ENCODE measurements around the gene DCLRE1A. TPM values are rescaled to one million over a fixed set of nuclear protein-coding genes. Genes with fewer than 3 reads are reported as not detected.

Gene DCLRE1A
- total RNA-seq, 1 donor from 2014 or later = 9.2 TPM

- TF ChIP-seq, protein P1, sequence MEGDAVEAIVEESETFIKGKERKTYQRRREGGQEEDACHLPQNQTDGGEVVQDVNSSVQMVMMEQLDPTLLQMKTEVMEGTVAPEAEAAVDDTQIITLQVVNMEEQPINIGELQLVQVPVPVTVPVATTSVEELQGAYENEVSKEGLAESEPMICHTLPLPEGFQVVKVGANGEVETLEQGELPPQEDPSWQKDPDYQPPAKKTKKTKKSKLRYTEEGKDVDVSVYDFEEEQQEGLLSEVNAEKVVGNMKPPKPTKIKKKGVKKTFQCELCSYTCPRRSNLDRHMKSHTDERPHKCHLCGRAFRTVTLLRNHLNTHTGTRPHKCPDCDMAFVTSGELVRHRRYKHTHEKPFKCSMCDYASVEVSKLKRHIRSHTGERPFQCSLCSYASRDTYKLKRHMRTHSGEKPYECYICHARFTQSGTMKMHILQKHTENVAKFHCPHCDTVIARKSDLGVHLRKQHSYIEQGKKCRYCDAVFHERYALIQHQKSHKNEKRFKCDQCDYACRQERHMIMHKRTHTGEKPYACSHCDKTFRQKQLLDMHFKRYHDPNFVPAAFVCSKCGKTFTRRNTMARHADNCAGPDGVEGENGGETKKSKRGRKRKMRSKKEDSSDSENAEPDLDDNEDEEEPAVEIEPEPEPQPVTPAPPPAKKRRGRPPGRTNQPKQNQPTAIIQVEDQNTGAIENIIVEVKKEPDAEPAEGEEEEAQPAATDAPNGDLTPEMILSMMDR (conservative IDR thresholded peaks at IDR 0.05) = no peak
- H3K4me3 Mint-ChIP-seq = no peak overlapping the region
- H3K27me3 Mint-ChIP-seq = peaks cover 24% of the 10 kb centered on the region
- H3K4me1 Mint-ChIP-seq (ENCODE audit: unreplicated experiment) = peaks cover 6% of the 10 kb centered on the region
- no peaks in the 10 kb centered on the region for H3K9me3 Mint-ChIP-seq
- DNase-seq (ENCODE audit: extremely low spot score, unreplicated experiment) = no peak
- H3K27ac Mint-ChIP-seq = no peak overlapping the region
- H3K36me3 Mint-ChIP-seq = no peaks in the 10 kb centered on the region
Measured at GRCh38 chr10:113806503-113806902, 47.4 kb downstream of the DCLRE1A start.

- Mint-ChIP-seq H3K27ac (peak overlapping the region; percentile 26), H3K4me1 (ENCODE audit: unreplicated experiment) (peaks cover 6% of the 10 kb centered on the region), H3K27me3 (peaks cover 24% of the 10 kb centered on the region), H3K9me3 (no peaks in the 10 kb centered on the region), H3K4me3 (no peak overlapping the region), H3K36me3 (no peaks in the 10 kb centered on the region)
- DNase-seq (ENCODE audit: extremely low spot score, unreplicated experiment) = no peak
- TF ChIP-seq, protein P1 (conservative IDR thresholded peaks at IDR 0.05) = no peak
Measured at GRCh38 chr10:113802997-113803396, 50.9 kb downstream of the DCLRE1A start.

- H3K9me3 Mint-ChIP-seq = no peaks in the 10 kb centered on the region
- TF ChIP-seq, protein P1 (conservative IDR thresholded peaks at IDR 0.05) = no peak
- no peak overlapping the region for H3K27ac Mint-ChIP-seq
- H3K4me3 Mint-ChIP-seq = no peak overlapping the region
- H3K27me3 Mint-ChIP-seq = peaks cover 31% of the 10 kb centered on the region
- no peak for DNase-seq (ENCODE audit: extremely low spot score, unreplicated experiment)
- no peaks in the 10 kb centered on the region for H3K36me3 Mint-ChIP-seq
- H3K4me1 Mint-ChIP-seq (ENCODE audit: unreplicated experiment) = peaks cover 6% of the 10 kb centered on the region
Measured at GRCh38 chr10:113801569-113801968, 52.3 kb downstream of the DCLRE1A start.

DNA sequence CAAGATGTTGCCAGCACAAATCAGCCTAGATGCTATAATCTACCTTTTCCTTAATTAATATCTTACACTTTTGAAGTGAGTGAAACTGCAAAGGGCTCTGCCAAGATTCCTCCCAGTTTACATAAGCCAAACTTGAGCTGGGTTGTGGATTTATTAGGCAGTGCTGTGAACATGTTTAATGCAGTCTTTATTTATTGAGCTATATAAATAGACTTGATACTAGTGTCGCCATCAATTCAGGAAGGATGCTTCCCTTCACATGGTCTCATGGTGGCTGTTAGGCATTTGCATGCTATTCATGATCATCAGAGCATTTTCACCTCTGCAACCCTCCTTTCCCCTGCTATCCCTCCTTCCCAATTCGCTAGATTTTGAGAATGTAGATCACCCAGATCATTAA lies 62.2 kb downstream of the DCLRE1A start:
- TF ChIP-seq, protein P1 (conservative IDR thresholded peaks at IDR 0.05) = no peak
- Mint-ChIP-seq H3K4me1 (ENCODE audit: unreplicated experiment) (no peaks in the 10 kb centered on the region), H3K27ac (no peak overlapping the region), H3K4me3 (no peak overlapping the region), H3K36me3 (no peaks in the 10 kb centered on the region), H3K27me3 (peaks cover 20% of the 10 kb centered on the region), H3K9me3 (no peaks in the 10 kb centered on the region)
- DNase-seq (ENCODE audit: extremely low spot score, unreplicated experiment) = no peak

- no peaks in the 10 kb centered on the region for H3K4me1 Mint-ChIP-seq (ENCODE audit: unreplicated experiment)
- peaks cover 4% of the 10 kb centered on the region for H3K27me3 Mint-ChIP-seq
- H3K27ac Mint-ChIP-seq = no peak overlapping the region
- H3K9me3 Mint-ChIP-seq = no peaks in the 10 kb centered on the region
- H3K4me3 Mint-ChIP-seq = no peak overlapping the region
- no peak for DNase-seq (ENCODE audit: extremely low spot score, unreplicated experiment)
- no peaks in the 10 kb centered on the region for H3K36me3 Mint-ChIP-seq
- TF ChIP-seq, protein P1 (conservative IDR thresholded peaks at IDR 0.05) = no peak
Measured at GRCh38 chr10:113788604-113789083, 65.2 kb downstream of the DCLRE1A start.

Other genes starting within 250 kb of the DCLRE1A start
- 0.05 TPM in 1 of 2 replicates, not detected in the other for gene NRAP, start 190.0 kb downstream of the DCLRE1A start, total RNA-seq (ENCODE audit: low replicate concordance)
- 27.5 and 37.8 TPM in 2 replicates for gene CASP7, start 174.2 kb downstream of the DCLRE1A start, total RNA-seq (ENCODE audit: low replicate concordance)
- gene PLEKHS1, start 102.4 kb downstream of the DCLRE1A start, total RNA-seq (ENCODE audit: low replicate concordance) = 0.12 and 0.45 TPM in 2 replicates
- gene NHLRC2, start 579 bp upstream of the DCLRE1A start, total RNA-seq (ENCODE audit: low replicate concordance) = 25.4 and 42.2 TPM in 2 replicates
- 1.4 and 2.0 TPM in 2 replicates for gene ADRB1, start 189.8 kb upstream of the DCLRE1A start, total RNA-seq (ENCODE audit: low replicate concordance)